Right lobe of liver (tissue), 4 donors: ENCODE measurements around the gene CATSPER1.

Experiments
- POLR2A ChIP-seq: fragments of 450-650 bp; IDR thresholded peaks from one replicate; pipeline ENCODE4 v1.6.1; 2017; ENCODE audit warnings: antibody characterized with exemption, mild to moderate bottlenecking
- TF ChIP-seq, protein P1 (sequence below), 4 donors: fragments of 200-600 bp in 3 of 4; fragments of 450-650 bp in 1 of 4; IDR thresholded peaks; one replicate each; pipeline versions ENCODE4 v1.5.1 to v1.8.0; 2016 to 2022; ENCODE audit warnings: antibody characterized with exemption in 4 of 4, mild to moderate bottlenecking in 2 of 4
- donor health status: DM: no; HTN: no; CAD: no.
- donor health status: DM: no; HTN: no; CAD: no.
- donor health status: DM: no; HTN: yes; CAD: no.

DNA sequence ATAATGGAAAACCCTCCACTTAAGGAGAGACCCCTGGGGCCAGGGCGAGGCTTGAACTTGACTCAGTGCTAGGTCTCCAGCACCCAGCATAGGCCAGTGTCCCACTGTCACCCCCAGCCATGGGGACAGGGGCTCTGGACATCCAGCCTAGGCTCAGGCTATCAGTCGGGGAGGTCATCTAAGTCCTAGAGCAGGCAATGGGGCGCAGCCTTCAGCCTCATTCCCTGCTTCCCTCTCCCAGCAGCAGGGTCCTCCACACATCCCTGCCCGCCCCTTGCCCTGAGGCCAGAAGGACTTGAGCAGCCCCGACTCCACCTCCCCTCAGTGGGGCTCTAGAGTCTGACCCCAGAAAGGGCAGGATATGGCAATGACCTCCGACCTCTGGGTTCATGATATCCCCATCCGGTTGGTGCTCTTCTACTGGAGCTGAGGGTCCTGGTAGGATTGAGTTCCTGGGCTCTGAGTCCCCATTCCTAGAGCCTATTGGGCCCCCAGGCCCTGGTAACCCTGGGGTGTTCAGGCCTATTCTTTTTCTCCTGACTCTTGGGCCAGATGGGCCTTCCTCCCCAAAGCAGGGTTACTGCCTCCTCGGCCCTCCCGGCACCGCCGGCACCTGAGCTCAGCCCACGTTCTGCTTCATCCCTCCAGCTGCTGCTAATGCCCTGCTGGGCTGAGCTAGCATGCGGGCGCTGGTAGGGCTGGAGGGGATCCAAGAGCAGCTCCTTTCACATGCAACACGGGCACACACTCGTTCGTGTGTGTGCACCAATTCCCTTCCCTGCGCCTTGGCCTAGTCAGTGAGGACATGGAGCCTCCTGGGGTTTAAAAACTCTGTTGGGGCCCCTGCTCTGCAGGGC lies 10.1 kb downstream of the CATSPER1 start:
- TF ChIP-seq, protein P1, sequence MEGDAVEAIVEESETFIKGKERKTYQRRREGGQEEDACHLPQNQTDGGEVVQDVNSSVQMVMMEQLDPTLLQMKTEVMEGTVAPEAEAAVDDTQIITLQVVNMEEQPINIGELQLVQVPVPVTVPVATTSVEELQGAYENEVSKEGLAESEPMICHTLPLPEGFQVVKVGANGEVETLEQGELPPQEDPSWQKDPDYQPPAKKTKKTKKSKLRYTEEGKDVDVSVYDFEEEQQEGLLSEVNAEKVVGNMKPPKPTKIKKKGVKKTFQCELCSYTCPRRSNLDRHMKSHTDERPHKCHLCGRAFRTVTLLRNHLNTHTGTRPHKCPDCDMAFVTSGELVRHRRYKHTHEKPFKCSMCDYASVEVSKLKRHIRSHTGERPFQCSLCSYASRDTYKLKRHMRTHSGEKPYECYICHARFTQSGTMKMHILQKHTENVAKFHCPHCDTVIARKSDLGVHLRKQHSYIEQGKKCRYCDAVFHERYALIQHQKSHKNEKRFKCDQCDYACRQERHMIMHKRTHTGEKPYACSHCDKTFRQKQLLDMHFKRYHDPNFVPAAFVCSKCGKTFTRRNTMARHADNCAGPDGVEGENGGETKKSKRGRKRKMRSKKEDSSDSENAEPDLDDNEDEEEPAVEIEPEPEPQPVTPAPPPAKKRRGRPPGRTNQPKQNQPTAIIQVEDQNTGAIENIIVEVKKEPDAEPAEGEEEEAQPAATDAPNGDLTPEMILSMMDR (IDR thresholded peaks at IDR 0.05): no peak
- TF ChIP-seq POLR2A: no peak
